HEK293T (cell line): ENCODE results near the gene PGAM2.
"Not testable (repeated sequence)": the region's sequence is repeated elsewhere in the genome, so short reads cannot be mapped to it uniquely, and the experiment has no call there.

Experiments used
- ARNT ChIP-seq: fragments of 450-650 bp; IDR thresholded peaks from 2 replicates; pipeline ENCODE4 v1.6.1; 2017; ENCODE audit warnings: mild to moderate bottlenecking
- BHLHE40 ChIP-seq: fragments of 450-650 bp; IDR thresholded peaks from 2 replicates; pipeline ENCODE4 v1.6.1; 2016; ENCODE audit warnings: mild to moderate bottlenecking, moderate library complexity, borderline replicate concordance
- FOXA1 ChIP-seq: fragments of 450-650 bp; IDR thresholded peaks from 2 replicates; pipeline ENCODE4 v1.6.1; 2016; ENCODE audit warnings: mild to moderate bottlenecking
- FOXK2 ChIP-seq: fragments of 450-650 bp; IDR thresholded peaks from 2 replicates; pipeline ENCODE4 v1.6.1; 2016; ENCODE audit warnings: mild to moderate bottlenecking
- LEF1 ChIP-seq: fragments of 450-650 bp; IDR thresholded peaks from 2 replicates; pipeline ENCODE4 v1.6.1; 2017; ENCODE audit warnings: mild to moderate bottlenecking, borderline replicate concordance
- SP1 ChIP-seq: fragments of 450-650 bp; IDR thresholded peaks from 2 replicates; pipeline ENCODE4 v1.6.1; 2017
- SUZ12 ChIP-seq: fragments of 450-650 bp; IDR thresholded peaks from 2 replicates; pipeline ENCODE4 v1.6.1; 2016; ENCODE audit warnings: mild to moderate bottlenecking
- TARDBP ChIP-seq: fragments of 450-650 bp; IDR thresholded peaks from 2 replicates; pipeline ENCODE4 v1.6.1; 2016
- ZNF384 ChIP-seq: fragments of 450-650 bp; IDR thresholded peaks from 2 replicates; pipeline ENCODE4 v1.6.1; 2016

DNA sequence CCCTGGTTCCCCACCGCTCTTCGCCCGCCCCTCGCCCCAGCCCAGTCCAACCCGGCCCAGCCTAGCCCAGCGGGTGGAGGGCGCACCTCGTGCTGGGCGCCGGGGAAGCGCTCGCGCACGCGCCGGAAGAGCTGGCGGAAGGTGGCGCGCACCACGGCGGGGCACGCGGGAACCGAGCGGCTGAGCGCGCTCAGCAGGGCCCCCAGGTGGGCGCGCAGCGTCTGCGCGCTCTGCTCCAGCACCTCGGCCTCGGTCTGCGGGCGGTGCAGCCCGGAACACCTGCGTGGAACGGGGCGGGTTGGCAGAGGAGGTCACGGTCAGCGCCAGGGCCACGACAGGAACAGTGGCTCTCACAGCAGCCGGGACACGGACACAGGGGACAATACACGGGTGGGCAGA is 24.9 kb downstream of the PGAM2 start:
- TF ChIP-seq FOXA1, LEF1, SP1, TARDBP, FOXK2, SUZ12, ZNF384, BHLHE40, ARNT: not testable (repeated sequence)
